VCaP (cell line): Measurements from ENCODE around the gene ELL2.
A peak's percentile ranks its signal among the peaks of the same experiment; 100 is the strongest.

Experiments used
- H3K27ac ChIP-seq: fragments of 450-650 bp; 2 replicates; pipeline ENCODE4 v1.5.1; 2017
- CTCF ChIP-seq: fragments of 450-650 bp; conservative IDR thresholded peaks from 2 replicates; pipeline ENCODE4 v1.5.1; 2017; ENCODE audit warnings: mild to moderate bottlenecking, moderate library complexity

ELL2 gene

GRCh38 chr5:95884511-95884910, 77.1 kb downstream of the ELL2 start:
- TF ChIP-seq CTCF, result no peak
- H3K27ac ChIP-seq, result no peak overlapping the region; the same call in 1 of the 2 replicates

- no peak for TF ChIP-seq CTCF
- H3K27ac ChIP-seq, result peak overlapping the region; percentile 6; the same call in 1 of the 2 replicates
Observed at GRCh38 chr5:95884017-95884325, 77.7 kb downstream of the ELL2 start.

GRCh38 chr5:95883185-95884016, 78.2 kb downstream of the ELL2 start:
- TF ChIP-seq CTCF, result no peak
- peak overlapping the region; percentile 6; the same call in 1 of the 2 replicates for H3K27ac ChIP-seq

- TF ChIP-seq CTCF, result no peak
- H3K27ac ChIP-seq, result peak overlapping the region; percentile 76
Observed at GRCh38 chr5:95881833-95882232, 79.8 kb downstream of the ELL2 start.

GRCh38 chr5:95880081-95880926, 81.3 kb downstream of the ELL2 start:
- TF ChIP-seq CTCF, result no peak
- peak overlapping the region; percentile 76 for H3K27ac ChIP-seq

GRCh38 chr5:95879661-95880060, 82.0 kb downstream of the ELL2 start:
- peak overlapping the region; percentile 76 for H3K27ac ChIP-seq
- no peak for TF ChIP-seq CTCF
